ENCODE data around the gene GRIP1.

DNA sequence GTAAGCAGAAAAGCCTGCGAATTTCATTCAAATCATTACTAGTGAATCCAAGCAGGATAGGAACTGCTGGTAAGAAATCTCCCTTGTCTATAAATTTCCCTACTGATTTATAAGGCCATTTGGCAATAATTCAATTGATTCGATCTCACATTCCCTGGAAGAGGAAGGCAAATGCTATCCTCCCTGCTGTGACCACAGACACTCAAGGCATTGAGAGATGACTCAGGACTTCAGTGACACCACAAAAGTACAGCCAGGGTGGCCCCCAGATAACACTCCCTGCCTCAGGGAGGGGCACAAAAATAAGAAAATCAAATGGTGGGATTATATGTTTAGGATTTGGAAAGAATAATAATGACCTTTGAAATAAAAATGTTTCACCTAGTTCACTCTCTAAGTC lies 162.7 kb downstream of the GRIP1 start:
- no peak for TF ChIP-seq EZH2 (IDR thresholded peaks at IDR 0.05; ENCODE audit: low read length, missing control alignments)
- TF ChIP-seq, protein P1, sequence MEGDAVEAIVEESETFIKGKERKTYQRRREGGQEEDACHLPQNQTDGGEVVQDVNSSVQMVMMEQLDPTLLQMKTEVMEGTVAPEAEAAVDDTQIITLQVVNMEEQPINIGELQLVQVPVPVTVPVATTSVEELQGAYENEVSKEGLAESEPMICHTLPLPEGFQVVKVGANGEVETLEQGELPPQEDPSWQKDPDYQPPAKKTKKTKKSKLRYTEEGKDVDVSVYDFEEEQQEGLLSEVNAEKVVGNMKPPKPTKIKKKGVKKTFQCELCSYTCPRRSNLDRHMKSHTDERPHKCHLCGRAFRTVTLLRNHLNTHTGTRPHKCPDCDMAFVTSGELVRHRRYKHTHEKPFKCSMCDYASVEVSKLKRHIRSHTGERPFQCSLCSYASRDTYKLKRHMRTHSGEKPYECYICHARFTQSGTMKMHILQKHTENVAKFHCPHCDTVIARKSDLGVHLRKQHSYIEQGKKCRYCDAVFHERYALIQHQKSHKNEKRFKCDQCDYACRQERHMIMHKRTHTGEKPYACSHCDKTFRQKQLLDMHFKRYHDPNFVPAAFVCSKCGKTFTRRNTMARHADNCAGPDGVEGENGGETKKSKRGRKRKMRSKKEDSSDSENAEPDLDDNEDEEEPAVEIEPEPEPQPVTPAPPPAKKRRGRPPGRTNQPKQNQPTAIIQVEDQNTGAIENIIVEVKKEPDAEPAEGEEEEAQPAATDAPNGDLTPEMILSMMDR (conservative IDR thresholded peaks at IDR 0.05 in 1 of 2, IDR thresholded peaks at IDR 0.05 in 1 of 2; ENCODE audit: low read depth in 1 of 2, low read length in 2 of 2) = no peak
